Measurements from ENCODE around the gene TRABD2B.

TRABD2B gene

DNA sequence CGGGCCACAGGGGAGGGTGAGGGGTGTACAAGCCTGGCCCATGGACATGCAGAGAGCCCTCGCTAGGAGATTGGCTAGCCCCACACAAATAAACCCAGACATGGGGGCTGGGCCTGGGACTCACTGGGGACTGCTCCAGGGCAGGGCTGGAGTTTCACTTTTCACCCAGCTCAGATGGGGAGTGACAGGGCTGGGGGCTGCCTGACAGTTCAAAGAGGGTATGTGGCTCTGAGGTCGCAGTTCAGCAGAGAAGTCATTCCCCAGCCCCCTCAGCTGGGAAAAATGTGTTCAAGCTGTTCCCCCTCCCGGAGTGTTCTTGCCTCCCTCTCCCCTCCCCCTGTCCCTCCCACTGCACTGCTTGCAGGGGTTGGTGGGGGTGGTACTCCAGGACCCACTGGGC is 277.1 kb downstream of the TRABD2B start:
- H3K79me2 ChIP-seq (ENCODE audit: insufficient read depth, low read length): no peaks in the 10 kb centered on the region
- no peaks in the 10 kb centered on the region for H3K9me2 ChIP-seq (replicated peaks; ENCODE audit: insufficient read depth, low read length)
- H3K4me3 ChIP-seq (ENCODE audit: insufficient read depth, low read length, poor library complexity, severe bottlenecking): no peak overlapping the region
- no peaks in the 10 kb centered on the region for H3K27me3 ChIP-seq (ENCODE audit: low read length)
- H3F3A ChIP-seq (ENCODE audit: insufficient read depth): no peaks in the 10 kb centered on the region
- TF ChIP-seq, protein P1, sequence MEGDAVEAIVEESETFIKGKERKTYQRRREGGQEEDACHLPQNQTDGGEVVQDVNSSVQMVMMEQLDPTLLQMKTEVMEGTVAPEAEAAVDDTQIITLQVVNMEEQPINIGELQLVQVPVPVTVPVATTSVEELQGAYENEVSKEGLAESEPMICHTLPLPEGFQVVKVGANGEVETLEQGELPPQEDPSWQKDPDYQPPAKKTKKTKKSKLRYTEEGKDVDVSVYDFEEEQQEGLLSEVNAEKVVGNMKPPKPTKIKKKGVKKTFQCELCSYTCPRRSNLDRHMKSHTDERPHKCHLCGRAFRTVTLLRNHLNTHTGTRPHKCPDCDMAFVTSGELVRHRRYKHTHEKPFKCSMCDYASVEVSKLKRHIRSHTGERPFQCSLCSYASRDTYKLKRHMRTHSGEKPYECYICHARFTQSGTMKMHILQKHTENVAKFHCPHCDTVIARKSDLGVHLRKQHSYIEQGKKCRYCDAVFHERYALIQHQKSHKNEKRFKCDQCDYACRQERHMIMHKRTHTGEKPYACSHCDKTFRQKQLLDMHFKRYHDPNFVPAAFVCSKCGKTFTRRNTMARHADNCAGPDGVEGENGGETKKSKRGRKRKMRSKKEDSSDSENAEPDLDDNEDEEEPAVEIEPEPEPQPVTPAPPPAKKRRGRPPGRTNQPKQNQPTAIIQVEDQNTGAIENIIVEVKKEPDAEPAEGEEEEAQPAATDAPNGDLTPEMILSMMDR (IDR thresholded peaks at IDR 0.05; ENCODE audit: insufficient read depth, low read length, poor library complexity, severe bottlenecking): no peak
- TF ChIP-seq EZH2phosphoT487 (conservative IDR thresholded peaks at IDR 0.05; ENCODE audit: low read length): no peak
- H2AFZ ChIP-seq (ENCODE audit: low read depth, low read length, severe bottlenecking): no peak overlapping the region
- H3K9me3 ChIP-seq (ENCODE audit: insufficient read depth, low read length): no peaks in the 10 kb centered on the region
- no peak overlapping the region for H3K27ac ChIP-seq (ENCODE audit: low read depth, low read length)
- H3K9ac ChIP-seq (ENCODE audit: low read length): no peak overlapping the region
- H3K36me3 ChIP-seq (ENCODE audit: low read length): no peaks in the 10 kb centered on the region
- H3K4me2 ChIP-seq (ENCODE audit: low read depth, low read length, poor library complexity, severe bottlenecking): no peak overlapping the region
- H4K20me1 ChIP-seq (ENCODE audit: low read depth, low read length): no peaks in the 10 kb centered on the region

DNA sequence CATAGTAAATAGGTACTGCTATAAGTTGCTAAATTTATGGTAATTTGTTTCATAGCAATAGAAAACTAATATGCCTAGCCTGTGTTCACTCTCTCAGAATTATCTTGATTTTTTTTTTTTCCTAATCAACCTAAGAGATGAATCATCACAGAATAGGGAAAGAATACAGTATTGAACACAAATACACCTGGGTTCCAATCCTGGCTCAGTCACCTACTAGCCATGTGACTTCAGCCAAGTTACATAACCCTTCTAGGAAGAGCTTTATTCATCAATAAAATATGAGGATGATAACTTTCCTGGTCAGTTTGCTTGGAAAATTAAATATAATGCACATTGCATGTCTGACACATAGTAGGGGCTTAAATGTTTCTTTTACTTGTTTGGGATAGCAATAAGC is 279.8 kb downstream of the TRABD2B start:
- no peaks in the 10 kb centered on the region for H3K9me2 ChIP-seq (replicated peaks; ENCODE audit: insufficient read depth, low read length)
- no peak overlapping the region for H3K9ac ChIP-seq (ENCODE audit: low read length)
- no peaks in the 10 kb centered on the region for H3K79me2 ChIP-seq (ENCODE audit: insufficient read depth, low read length)
- no peaks in the 10 kb centered on the region for H3K36me3 ChIP-seq (ENCODE audit: low read length)
- H3K4me2 ChIP-seq (ENCODE audit: low read depth, low read length, poor library complexity, severe bottlenecking): no peak overlapping the region
- no peaks in the 10 kb centered on the region for H3F3A ChIP-seq (ENCODE audit: insufficient read depth)
- no peaks in the 10 kb centered on the region for H3K27me3 ChIP-seq (ENCODE audit: low read length)
- no peak overlapping the region for H2AFZ ChIP-seq (ENCODE audit: low read depth, low read length, severe bottlenecking)
- no peaks in the 10 kb centered on the region for H4K20me1 ChIP-seq (ENCODE audit: low read depth, low read length)
- no peaks in the 10 kb centered on the region for H3K9me3 ChIP-seq (ENCODE audit: insufficient read depth, low read length)
- H3K27ac ChIP-seq (ENCODE audit: low read depth, low read length): no peak overlapping the region
- TF ChIP-seq EZH2phosphoT487 (conservative IDR thresholded peaks at IDR 0.05; ENCODE audit: low read length): no peak
- TF ChIP-seq, protein P1 (IDR thresholded peaks at IDR 0.05; ENCODE audit: insufficient read depth, low read length, poor library complexity, severe bottlenecking): no peak
- H3K4me3 ChIP-seq (ENCODE audit: insufficient read depth, low read length, poor library complexity, severe bottlenecking): no peak overlapping the region

DNA sequence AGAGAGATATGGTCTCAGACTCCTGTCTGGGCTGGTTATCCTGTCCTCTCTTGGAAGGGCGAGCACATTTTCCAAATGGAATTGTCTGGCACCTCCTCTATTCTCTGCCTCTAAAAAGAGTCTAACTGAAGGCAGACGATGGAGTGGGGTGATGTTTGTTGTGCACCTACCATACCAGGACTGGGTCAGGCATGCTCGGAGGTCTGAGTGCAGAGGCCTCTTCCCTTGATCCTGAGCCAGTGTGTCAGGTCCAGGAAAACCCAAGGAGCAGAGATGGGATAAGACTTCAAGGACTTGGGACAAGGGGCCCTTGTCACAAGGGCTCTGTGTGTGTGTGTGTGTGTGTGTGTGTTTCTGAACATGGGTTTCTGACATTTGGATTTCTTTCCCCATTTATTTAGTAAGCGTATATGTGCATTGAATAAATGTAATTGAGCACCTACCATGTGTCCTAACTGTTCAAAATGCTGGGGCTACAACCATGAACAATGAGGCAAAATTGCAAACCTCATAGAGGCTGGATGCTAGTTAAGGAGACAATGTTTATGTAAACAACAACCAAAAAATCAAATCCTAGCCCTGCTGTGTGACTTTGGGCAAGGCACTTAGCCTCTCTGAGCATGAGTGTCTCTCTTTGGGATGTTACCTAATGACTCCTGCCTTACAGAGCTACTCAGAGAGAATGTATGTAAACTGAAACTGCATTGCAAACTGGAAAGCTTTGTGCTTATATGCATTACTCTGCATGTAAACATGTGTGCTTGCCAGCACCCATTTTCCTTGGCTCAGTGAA is 283.0 kb downstream of the TRABD2B start:
- Histone ChIP-seq H3K4me2 (ENCODE audit: low read depth, low read length, poor library complexity, severe bottlenecking) (no peak overlapping the region), H3K9me3 (ENCODE audit: insufficient read depth, low read length) (no peaks in the 10 kb centered on the region), H3K36me3 (ENCODE audit: low read length) (no peaks in the 10 kb centered on the region), H3K9ac (ENCODE audit: low read length) (no peak overlapping the region), H3F3A (ENCODE audit: insufficient read depth) (no peaks in the 10 kb centered on the region), H3K4me3 (ENCODE audit: insufficient read depth, low read length, poor library complexity, severe bottlenecking) (no peak overlapping the region), H3K9me2 (replicated peaks; ENCODE audit: insufficient read depth, low read length) (no peaks in the 10 kb centered on the region), H3K27ac (ENCODE audit: low read depth, low read length) (no peak overlapping the region), H4K20me1 (ENCODE audit: low read depth, low read length) (no peaks in the 10 kb centered on the region), H3K27me3 (ENCODE audit: low read length) (no peaks in the 10 kb centered on the region), H2AFZ (ENCODE audit: low read depth, low read length, severe bottlenecking) (no peak overlapping the region), H3K79me2 (ENCODE audit: insufficient read depth, low read length) (no peaks in the 10 kb centered on the region)
- TF ChIP-seq, protein P1 (IDR thresholded peaks at IDR 0.05; ENCODE audit: insufficient read depth, low read length, poor library complexity, severe bottlenecking): no peak
- no peak for TF ChIP-seq EZH2phosphoT487 (conservative IDR thresholded peaks at IDR 0.05; ENCODE audit: low read length)
